ENCODE data around the gene TUBA4A. TPM values are rescaled to one million over a fixed set of nuclear protein-coding genes. Genes with fewer than 3 reads are reported as not detected.

Gene TUBA4A
- total RNA-seq, 1 donor from 2014 or later: 47.9 TPM

Other genes with a start within 250 kb of the TUBA4A start
- not detected in 2 replicates for gene CFAP65, start 212.4 kb downstream of the TUBA4A start, total RNA-seq
- not detected in 2 replicates for gene IHH, start 193.0 kb downstream of the TUBA4A start, total RNA-seq
- 10.2 and 22.1 TPM in 2 replicates for gene NHEJ1, start 93.1 kb downstream of the TUBA4A start, total RNA-seq
- gene SLC23A3, start 83.9 kb downstream of the TUBA4A start, total RNA-seq: 1.3 and 1.9 TPM in 2 replicates
- 44.2 and 54.5 TPM in 2 replicates for gene CNPPD1, start 77.0 kb downstream of the TUBA4A start, total RNA-seq
- gene RETREG2, start 75.6 kb downstream of the TUBA4A start, total RNA-seq: 57.4 and 110 TPM in 2 replicates
- gene ZFAND2B, start 47.1 kb downstream of the TUBA4A start, total RNA-seq: 55.4 and 59.8 TPM in 2 replicates
- 40.2 and 46.1 TPM in 2 replicates for gene ABCB6, start 35.0 kb downstream of the TUBA4A start, total RNA-seq
- gene ATG9A, start 24.3 kb downstream of the TUBA4A start, total RNA-seq: 26.3 and 36.4 TPM in 2 replicates
- gene ANKZF1, start 24.1 kb downstream of the TUBA4A start, total RNA-seq: 46.3 and 48.9 TPM in 2 replicates
- gene GLB1L, start 8.5 kb downstream of the TUBA4A start, total RNA-seq: 3.7 and 4.7 TPM in 2 replicates
- gene STK16, start 8.4 kb downstream of the TUBA4A start, total RNA-seq: 48.3 and 50.8 TPM in 2 replicates
- not detected in 2 replicates for gene TUBA4B, start 675 bp downstream of the TUBA4A start, total RNA-seq
- 57.6 and 60.0 TPM in 2 replicates for gene DNAJB2, start 25.4 kb upstream of the TUBA4A start, total RNA-seq
- 0.13 and 1.3 TPM in 2 replicates for gene PTPRN, start 55.5 kb upstream of the TUBA4A start, total RNA-seq
- gene RESP18, start 78.8 kb upstream of the TUBA4A start, total RNA-seq: not detected in 2 replicates
- gene DNPEP, start 134.0 kb upstream of the TUBA4A start, total RNA-seq: 50.8 and 60.4 TPM in 2 replicates
- not detected in 2 replicates for gene DES, start 164.5 kb upstream of the TUBA4A start, total RNA-seq
- gene SPEG, start 180.9 kb upstream of the TUBA4A start, total RNA-seq: 1.8 and 2.4 TPM in 2 replicates
- 40.3 and 49.0 TPM in 2 replicates for gene GMPPA, start 245.0 kb upstream of the TUBA4A start, total RNA-seq